Epithelial cell of esophagus (primary cell): Measurements from ENCODE around the gene ZNF691.
"Not testable (repeated sequence)": the region's sequence is repeated elsewhere in the genome, so short reads cannot be mapped to it uniquely, and the experiment has no call there.

ENCODE experiments used
- DNase-seq: peaks from one replicate; pipeline ENCODE4 v3.0.0; 2010; ENCODE audit warnings: low read depth
- H3K4me3 ChIP-seq: 2 replicates; pipeline ENCODE4 v1.5.1; 2011; ENCODE audit warnings: mild to moderate bottlenecking, low read length, control low read depth
- CTCF ChIP-seq: IDR thresholded peaks from 2 replicates; pipeline ENCODE4 v1.5.1; 2011; ENCODE audit warnings: low read depth, mild to moderate bottlenecking, low read length, control low read depth, inconsistent platforms; ENCODE audit not compliant: insufficient read depth; ENCODE audit errors: missing control alignments

ZNF691 gene

GRCh38 chr1:42860339-42861013 is 14.1 kb downstream of the ZNF691 start:
- peak; percentile 12 for TF ChIP-seq CTCF
- H3K4me3 ChIP-seq = no peak overlapping the region
- DNase-seq = no peak

GRCh38 chr1:42861014-42861399 is 14.6 kb downstream of the ZNF691 start:
- no peak for DNase-seq
- H3K4me3 ChIP-seq = no peak overlapping the region
- no peak for TF ChIP-seq CTCF

- DNase-seq = no peak
- no peak for TF ChIP-seq CTCF
- no peak overlapping the region for H3K4me3 ChIP-seq
Measured at GRCh38 chr1:42866549-42866948, 20.1 kb downstream of the ZNF691 start.

GRCh38 chr1:42868466-42868865 is 22.1 kb downstream of the ZNF691 start:
- not testable (repeated sequence) for H3K4me3 ChIP-seq, DNase-seq

GRCh38 chr1:42869254-42869653 is 22.8 kb downstream of the ZNF691 start:
- H3K4me3 ChIP-seq = not testable (repeated sequence)
- DNase-seq = peak; percentile 21

- not testable (repeated sequence) for DNase-seq
Measured at GRCh38 chr1:42869751-42870150, 23.3 kb downstream of the ZNF691 start.

GRCh38 chr1:42873108-42873507 is 26.7 kb downstream of the ZNF691 start:
- not testable (repeated sequence) for DNase-seq, H3K4me3 ChIP-seq

More at GRCh38 chr1:42869751-42870150, 23.3 kb downstream of the ZNF691 start:
- not testable (repeated sequence) for H3K4me3 ChIP-seq

- TF ChIP-seq CTCF = no peak
- no peak for DNase-seq
- H3K4me3 ChIP-seq = no peak overlapping the region
Measured at GRCh38 chr1:42873670-42874069, 27.3 kb downstream of the ZNF691 start.

- no peak for TF ChIP-seq CTCF
- DNase-seq = no peak
- H3K4me3 ChIP-seq = no peak overlapping the region
Measured at GRCh38 chr1:42876009-42876408, 29.6 kb downstream of the ZNF691 start.
